NCI-H1436 treated with DMSO at 0.1 percent for 48 hours (cell line): Measurements from ENCODE around the gene CHST11.

ENCODE experiments used
- DNase-seq: peaks from one replicate; lab custom pipeline; 2025; lab: John Stamatoyannopoulos, UW

CHST11 gene

DNA sequence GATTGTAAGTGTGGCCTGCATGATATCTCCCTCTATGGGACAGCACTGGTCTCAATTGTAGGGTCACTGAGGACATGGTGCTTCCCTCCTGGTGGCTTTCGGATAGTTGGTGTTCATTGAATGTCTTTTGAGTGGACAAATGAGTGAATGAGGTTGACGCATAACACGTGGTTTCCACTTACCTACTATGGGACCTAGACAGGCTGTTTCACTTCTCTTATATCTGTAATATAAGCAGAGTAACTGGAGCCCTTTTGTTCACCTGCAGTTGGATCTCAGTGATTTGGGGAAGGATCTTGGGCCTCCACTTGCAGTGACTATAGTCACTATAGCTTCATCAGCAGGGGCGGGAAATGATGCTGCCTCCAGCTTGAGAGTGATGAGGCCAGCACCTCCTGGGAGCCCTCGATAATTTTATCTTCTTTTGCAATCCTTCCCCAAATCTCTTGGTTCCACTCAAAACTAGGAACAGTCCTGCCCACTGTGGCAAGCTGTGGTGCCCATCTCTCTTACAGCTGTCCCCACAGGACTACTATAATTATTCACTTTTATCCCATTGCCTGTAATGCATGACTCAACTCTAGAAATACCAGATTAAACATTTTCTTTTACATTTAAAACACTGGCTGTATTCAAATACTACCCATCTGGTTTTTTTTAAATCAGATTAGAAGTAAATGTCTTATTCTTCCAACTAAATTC lies 242.9 kb downstream of the CHST11 start:
- DNase-seq = no peak

DNA sequence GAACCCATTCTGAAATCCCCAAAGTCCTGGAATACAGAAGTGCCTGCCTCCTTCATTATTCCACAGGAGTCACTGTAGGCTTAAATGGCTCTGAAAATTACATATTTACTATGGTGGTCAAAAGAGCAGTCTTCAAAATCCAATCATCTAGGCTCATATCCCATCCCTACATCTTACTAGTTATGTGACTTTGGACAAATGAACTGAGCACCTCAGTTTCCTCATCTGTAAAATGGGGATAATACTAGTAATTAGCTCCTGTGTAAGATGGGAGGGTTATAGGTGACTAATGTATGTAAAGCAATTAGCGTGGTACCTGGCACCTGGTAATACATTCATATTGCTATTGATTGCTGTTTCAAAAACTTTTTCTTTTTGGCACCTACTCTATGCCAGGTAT lies 243.6 kb downstream of the CHST11 start:
- DNase-seq = no peak

DNA sequence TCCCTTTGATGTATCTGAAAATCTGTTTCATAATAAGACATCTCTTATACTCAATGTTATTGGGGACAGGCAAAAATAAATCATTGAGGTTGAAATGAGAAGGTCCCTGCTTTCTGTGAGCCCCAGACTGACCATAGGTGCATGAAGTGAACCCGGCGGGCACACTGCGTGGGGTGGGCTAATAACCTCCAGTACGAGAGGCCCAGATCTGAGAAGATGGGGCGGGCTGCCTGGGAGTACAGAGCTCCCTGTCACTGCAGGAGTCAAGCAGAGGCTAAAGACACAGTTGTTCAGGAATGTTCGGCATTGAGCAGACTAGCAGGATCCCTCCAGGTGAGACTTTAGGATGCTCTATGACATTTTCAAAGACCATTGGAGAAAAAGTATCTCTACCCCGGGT lies 244.6 kb downstream of the CHST11 start:
- DNase-seq = no peak

DNA sequence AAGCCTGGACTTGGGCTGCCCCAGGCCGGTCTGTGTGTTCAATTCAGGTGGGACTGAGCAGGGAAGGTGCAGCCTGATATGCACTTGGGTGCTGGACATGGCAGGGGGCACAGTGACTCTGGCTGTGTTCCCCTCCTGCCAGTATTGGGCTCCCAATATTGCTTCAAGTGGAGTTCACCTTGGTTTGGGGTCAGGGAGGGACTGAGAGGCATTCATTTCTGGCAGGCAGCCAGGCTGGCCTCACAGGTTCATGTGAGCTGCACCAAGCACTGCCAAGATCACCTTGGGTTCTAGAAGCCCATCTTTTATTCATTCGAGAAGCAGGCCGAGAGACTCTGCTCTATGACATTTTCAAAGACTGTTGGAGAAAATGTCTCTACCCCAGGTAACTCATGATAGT lies 245.0 kb downstream of the CHST11 start:
- no peak for DNase-seq

DNA sequence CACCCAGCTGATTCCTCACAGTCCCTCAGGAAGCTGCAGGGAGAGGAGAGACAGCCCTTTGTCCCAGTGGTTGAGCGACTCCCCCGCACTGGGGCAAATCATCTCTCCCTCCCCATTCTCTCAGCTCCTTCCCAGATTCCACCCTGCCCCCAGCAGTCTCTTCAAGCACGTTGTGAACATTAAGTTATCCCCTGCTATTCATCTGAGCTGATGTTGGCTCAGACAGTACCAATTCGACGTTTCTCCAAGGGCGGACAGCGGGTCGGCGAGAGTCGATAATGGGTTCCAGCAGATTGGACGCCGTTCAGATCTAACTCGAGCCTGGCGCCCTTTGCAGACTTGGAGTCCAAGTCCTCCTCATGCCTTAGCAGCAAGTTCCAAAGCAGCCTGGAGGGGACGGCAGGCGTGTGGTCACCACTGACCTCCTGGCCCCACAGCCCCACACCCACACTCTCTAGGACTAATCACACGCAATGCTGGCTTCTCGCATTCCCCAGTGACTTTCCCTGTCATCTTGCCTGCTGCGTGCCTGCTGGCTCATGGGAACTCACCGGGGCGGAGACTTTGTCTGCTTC lies 245.9 kb downstream of the CHST11 start:
- DNase-seq = no peak

DNA sequence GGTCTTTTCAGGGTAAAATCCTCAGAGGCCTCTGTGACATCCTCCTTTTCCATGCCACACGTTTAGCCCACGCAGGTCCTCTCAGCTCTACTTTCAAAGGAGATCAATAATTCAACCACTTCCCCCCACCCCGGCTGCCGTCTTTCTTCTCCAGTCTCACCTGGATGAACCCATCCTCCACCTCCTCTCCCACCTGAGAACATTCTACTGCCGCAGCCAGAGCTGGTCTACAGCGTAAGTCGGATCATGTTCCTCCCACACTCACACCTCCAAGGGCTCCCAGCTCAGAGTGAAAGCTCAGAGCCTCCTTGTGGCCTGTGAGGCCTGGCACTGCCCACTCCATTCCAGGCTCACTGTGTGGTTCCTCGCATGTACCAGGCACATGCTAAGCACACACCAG lies 246.6 kb downstream of the CHST11 start:
- DNase-seq = no peak

DNA sequence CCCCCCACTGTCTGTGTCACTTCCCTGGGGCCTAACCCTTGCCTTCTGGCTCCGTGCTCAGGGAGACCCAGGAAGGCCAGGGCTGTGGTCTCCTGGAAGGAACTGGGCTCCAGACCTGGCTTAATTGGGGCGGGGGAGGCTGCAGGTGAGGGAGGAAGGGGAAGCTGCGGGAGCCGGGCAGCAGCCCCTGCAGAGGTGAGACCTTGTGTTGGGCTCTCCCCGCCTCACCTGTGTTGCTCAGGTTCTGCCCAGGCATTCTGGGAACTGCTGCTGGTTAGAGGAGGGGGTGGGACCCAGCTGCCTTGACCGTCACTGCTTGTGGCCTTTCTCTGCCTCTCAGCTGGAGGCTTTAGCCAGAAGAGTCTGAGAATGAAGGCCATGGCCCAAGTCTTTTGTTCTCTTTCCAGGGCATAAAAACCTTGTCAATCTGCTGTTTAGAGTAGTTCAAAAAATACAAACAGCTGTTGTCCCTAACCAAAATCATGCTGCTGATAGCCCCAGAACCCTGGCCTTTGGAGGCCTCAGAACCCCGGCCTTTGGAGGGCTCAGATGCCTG lies 247.6 kb downstream of the CHST11 start:
- DNase-seq = no peak

DNA sequence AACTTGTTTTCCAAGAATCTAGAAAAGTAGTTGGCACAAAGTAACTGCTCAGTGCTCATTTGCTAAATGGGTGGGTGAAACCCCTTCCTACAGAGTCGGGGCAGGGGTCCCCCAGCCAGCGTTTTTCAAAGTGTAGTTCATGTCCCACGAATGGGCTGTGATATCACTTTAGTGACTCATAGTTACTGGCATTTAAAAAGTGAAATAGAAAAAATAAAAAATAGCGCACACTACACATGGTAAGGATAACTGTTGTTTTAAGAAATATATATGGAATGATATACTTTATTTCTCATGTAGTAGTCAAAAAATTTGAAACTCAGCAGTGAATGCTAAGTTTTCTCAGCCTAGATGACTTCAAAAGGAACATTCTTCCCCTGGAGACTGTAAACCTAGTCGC lies 250.4 kb downstream of the CHST11 start:
- DNase-seq = no peak

DNA sequence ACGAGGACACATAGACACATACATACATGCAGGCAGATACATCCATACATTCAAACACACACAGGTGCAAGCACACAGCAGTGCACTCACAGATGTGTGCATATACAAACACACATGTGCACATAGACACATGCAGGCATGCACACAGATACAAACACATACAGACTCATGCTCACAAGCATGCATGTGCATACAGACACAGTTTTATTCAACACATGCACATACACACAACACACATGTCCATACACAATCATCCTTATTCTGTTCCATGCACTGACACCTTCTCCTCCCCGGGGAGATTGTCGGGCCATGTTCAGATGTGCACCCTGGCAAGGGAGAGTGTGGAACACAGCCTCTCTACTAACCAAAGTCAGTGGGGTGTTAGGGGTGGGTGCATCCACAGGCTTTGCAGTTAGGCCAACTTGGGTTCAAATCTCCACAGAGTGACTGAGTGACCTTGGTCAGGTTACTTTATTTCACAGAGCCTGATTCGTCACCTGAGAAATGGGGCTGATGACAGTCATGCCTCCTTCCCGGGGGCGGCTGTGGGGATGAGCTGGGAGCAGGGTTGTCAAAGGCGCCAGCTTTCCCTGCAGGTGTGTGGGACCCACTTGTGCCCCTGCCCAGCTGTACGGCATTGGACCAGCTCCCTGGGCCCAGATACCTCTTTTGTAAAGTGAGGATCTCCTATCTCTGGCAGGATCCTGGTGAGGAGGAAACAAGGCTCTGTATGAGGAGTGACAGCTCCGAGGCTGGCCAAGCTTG lies 251.2 kb downstream of the CHST11 start:
- DNase-seq = no peak

DNA sequence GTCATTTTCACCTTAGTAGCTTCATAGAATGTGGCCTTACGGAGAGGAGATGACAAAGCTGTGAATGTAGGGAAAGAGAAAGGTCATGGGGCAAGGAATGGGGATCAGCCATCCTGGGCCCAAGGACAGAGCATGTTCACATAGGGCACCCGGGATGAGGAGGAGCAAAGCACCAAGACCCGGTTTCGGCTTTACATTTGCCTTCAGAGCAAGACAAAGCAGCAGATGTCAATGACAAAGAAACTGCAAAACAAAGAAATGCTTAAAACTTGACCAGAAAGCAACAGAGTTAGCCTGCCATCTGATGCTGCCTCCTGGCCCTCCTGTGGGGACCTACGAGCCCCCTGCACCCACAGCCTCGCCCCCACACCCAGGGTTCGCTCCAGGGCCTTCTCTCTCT lies 252.1 kb downstream of the CHST11 start:
- no peak for DNase-seq

DNA sequence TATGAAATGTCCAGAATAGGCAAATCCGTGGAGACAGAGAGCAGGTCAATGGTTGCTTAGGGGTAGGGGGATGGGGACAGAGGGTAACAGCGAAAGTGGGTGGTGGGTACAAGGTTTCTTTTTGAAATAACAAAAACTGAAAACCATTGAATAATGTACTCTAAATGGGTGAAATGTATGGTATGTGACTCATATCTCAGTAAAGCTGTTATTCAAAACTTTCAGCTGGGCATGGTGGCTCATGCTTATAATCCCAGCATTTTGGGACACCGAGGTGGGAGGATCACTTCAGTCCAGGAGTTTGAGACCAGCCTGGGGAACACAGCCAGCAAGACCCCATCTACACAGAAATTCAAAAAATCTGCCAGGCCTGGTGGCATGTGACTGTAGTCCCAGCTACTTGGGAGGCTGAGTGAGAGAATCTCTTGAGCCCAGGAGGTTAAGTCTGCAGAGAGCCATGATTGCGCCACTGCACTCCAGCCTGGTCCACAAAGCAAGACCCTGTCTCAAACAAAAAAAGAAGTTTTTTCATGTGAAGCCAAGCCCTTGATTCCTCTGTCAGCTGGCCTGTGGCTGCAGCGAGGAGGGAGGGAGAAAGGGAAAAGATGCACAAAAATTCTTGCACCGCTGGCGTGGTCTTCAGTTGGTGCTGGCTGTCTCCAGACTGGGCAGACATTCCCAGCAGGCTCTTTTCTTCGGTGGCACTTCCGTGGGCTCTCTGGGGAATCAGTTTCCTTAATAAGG lies 253.1 kb downstream of the CHST11 start:
- no peak for DNase-seq

DNA sequence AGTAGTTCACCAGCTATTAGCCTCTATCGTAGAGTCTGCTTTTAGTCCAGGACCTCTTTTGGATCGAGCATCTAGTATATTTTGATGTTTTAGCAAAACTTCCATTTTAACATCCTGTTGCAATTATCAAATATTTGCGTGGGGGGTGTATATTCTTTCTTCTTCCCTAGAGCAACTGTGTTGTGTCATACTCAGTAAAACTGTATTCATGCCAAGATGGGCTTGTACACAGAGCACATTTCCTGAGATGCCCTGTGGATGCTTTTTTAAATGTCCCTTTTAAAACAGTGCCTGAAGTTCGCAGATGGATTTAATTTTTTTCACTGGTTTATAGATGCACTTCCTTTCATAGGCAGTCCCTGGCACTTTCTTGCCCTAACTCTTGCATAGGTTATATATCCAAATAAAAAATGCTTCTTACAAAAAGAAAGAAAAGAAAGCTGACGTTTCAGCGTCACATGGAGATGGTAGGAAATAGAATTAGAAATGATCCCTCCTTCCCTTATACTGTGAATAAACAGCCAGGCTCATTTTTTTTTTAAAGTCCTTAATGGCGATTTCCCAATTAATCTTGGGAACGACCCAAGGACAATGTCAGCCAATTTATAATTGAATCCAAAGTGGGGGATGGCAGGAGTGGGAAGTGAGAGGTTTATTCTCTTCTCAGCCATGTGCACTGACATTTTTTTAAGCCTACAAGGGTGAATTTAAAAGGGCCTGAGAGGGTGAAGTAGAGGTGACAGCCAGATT lies 254.4 kb downstream of the CHST11 start:
- no peak for DNase-seq

DNA sequence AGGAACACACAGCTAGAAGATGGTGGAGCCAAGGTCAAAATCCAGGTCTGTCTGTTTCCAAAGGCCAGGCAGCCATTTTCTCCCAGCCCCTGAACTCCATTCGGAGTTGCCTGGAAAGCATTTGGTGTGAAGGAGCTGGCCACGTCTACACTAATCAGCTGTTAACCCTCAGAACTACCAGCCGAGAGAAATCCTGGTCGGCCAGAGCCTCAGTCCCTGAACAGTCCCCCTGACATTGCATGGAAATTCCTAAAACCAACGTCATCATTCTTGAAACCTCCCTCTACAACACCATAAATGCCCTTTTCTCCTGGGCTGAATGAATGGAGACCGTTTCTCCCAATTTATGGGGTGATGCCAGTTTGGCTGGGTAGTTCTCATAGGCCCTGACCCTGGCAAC lies 255.7 kb downstream of the CHST11 start:
- DNase-seq = no peak

DNA sequence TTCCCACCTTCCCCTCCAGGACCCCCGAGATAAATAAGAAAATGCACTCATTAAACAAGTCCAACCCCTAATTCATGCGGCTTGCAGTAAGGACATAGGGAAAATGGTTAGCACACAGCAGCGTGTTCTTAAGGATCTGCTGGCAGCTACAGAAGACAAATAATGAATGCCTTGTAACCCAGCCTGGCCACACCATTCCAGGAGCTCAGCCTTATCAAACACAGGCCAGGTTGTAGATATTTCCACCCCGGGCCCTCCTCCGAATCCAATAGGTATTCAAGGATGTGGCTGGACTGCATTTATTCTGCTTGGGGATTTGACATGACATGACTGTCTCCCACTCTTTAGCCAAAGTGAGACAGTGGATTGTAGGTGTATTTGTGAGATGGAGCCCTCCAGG lies 256.2 kb downstream of the CHST11 start:
- DNase-seq = no peak

DNA sequence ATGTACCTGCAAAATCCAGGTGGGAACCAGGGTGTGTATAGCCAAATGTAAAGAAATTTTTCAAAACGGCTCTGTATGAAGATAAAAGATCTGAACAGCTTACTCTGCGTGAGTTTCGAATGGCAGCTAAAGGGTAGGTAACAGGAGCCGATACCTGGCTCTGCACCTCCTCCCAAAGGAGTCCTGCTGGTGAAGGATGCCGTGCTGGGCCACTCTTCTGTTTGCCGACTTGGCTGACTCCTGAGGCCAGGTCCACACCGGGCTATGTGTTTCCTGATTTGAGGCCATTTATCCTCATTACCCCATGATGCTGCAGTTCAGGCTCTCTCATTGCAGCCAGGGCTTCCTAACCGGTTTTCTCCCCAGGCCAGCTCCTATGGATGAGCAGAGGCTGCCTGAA lies 256.7 kb downstream of the CHST11 start:
- DNase-seq = no peak

DNA sequence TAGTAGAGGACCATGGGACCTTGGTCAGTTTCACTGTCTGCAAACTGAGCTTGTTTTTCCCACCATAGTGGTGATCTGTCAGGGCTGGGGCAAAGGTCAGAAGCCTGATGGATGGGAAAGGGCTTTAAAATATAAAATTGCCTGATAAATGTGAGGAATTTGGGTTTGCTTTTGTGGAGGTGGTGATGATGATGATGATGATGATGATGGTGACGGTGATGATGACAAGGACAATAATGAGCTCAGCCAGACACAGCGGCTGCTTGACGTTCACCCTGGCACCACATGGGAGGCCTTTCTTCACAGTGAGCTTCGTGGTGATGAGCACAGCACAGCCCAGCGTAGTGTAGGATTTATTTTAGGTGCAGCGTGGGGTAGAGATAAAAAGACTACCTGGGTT lies 257.6 kb downstream of the CHST11 start:
- no peak for DNase-seq

DNA sequence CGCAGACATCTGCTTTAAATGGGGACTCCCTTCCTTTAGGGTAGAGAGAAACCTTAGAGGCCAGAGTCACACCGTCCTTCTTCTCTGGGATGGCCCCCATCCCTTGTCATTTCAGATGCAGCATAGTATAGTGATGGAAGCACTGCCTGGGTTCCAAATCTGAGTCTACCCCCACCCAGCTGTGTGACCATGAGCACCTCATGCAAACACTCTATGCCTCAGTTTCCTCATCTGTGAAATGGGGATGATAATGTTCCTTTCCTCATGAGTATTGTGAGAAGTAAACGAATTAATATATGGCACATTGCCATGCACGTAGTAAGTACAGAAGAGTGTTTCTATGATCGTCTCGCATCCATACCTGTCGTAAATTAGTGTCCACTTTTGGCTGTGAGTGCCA lies 259.4 kb downstream of the CHST11 start:
- no peak for DNase-seq

DNA sequence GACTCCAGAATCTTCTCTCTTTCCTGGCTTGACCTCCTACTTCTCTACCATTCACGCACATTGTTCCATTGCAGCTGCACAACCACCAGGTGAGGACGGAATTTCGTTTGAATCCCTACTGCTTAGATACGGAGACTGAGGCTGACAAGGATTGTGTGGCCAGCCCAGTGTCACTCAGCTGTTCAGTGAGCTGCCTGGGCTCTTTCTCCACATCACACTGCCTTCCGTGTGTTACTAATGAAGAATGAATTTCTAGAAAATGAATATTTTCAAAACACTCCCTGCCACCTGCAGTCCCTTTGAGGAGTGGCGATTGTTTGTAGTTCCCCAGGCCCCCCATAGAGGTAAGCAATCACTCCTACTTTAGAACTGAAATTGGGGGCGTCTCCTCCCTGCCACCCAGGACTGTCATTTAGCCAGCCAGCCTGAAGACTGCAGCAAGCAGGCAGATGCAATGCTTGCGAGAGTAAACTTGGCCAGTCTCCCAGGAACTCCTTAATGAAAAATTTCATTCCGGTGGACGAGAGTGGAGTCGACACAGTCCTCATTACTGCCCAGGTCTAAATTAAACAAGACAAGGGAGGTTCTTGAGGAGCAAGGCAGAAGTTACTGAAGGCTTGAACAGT lies 261.7 kb downstream of the CHST11 start:
- DNase-seq = no peak

DNA sequence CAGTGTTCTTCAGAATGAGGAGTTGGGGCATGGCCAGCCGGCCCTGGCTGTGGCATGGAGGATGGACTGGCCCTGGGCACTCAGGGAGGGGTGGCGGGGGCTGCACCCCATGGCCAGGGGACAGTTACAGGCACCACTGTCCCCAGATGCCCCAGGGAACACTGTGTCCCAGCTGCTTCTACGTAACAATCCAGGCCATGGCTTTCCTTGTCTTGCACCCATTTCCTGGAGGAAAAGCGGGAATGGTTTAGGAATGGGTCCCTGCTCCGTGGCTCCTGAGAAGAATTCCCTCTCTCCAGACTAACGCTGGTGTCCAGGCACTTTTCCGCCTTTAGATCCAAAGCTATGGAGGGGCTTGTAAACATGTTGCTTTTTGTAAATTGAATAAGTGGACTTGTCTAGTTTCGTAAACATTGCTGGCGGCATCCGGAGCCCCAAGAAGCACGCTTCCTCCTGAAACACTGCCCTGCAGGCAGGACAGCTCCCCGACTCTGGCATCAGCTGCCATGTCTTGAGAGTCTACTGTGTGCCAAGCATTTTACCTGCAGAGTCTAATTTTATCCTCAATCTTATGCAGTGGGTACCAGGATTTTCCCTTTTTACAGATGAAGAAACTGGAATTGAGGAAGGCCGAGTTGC lies 263.1 kb downstream of the CHST11 start:
- DNase-seq = no peak

DNA sequence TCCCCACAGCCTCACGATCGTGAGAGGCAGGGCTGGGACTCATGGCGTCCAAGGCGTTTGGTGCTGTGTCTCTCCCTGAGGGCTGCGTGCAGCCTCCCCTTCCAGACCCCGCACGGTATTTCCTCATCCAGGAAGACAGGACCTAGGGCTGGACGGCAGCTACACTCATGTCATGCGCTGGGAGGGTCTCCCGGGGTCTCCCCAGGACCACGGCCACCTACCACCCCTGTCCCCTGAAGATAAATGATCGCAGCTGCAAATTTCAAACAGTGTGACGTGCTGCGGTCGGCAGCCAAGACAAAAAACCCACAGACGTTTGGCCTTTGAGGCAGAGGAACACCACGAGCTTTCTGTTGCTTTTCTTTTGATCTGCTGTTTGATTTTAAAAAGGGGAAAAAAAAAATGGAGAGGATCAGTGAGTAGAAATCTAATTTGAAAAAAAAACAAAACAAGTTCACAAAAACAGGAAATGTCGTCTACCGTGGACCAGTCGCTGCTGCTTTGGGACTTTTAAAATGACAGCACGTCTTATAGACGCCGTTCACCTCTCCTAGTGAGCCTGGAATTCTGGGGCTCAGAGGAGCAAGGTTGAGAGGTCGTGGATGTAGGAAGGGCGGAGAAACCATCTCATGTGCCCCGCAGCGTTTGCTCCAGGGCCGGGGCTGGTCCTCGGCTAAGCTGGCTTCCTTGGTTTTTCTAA lies 263.7 kb downstream of the CHST11 start:
- DNase-seq = no peak
